Endothelial cell of umbilical vein (primary cell): ENCODE data around the gene CHN1. TPM values are rescaled to one million over a fixed set of nuclear protein-coding genes. Genes with fewer than 3 reads are reported as not detected.
A peak's percentile ranks its signal among the peaks of the same experiment; 100 is the strongest.

Experiments
- BruUV-seq: library from RNA; stranded (reverse); fragments of 400-500 nt; replicated peaks from 2 replicates; lab custom pipeline; 2021; lab: Mats Ljungman, UMichigan
- CTCF ChIA-PET: fragments of 300-600, 350-600 bp; sonication (Branson Sonifier 250); formaldehyde crosslinking; loops from one replicate; lab custom pipeline; 2021; ENCODE audit warnings: antibody characterized with exemption, inconsistent platforms; lab: Charles Lee
- POLR2A ChIA-PET: fragments of 300-600, 350-600 bp; sonication (Branson Sonifier 250); formaldehyde crosslinking; loops from one replicate; lab custom pipeline; 2021; ENCODE audit warnings: antibody characterized with exemption, inconsistent platforms; lab: Charles Lee
- DNase-seq: peaks from one replicate; pipeline ENCODE4 v3.0.0-alpha.2; 2011; ENCODE audit warnings: low read depth, low spot score
- FAIRE-seq: peaks from 2 replicates; lab custom pipeline; 2011; peaks lifted over from hg19 to GRCh38; lab: Jason Lieb, UNC
- H2AFZ ChIP-seq: 2 replicates; pipeline ENCODE4 v1.6.0; 2012; ENCODE audit warnings: low read depth, low read length, control low read depth, inconsistent platforms
- H3K27ac ChIP-seq: 2 replicates; pipeline ENCODE4 v1.5.1; 2011; ENCODE audit warnings: low read depth, mild to moderate bottlenecking, control low read depth, low read length, moderate library complexity; ENCODE audit not compliant: insufficient read depth
- H3K27me3 ChIP-seq, 2 experiments: 2 replicates each; pipeline versions ENCODE4 v1.6.0 to v1.6.1; 2011; ENCODE audit warnings: low read length in 2 of 2, mixed read lengths in 1 of 2; ENCODE audit not compliant: control insufficient read depth in 2 of 2, insufficient read depth in 2 of 2
- H3K36me3 ChIP-seq, 2 experiments: 2 replicates in 1 of 2; 3 replicates in 1 of 2; pipeline ENCODE4 v1.5.1; 2011; ENCODE audit warnings: low read length in 2 of 2, mild to moderate bottlenecking in 1 of 2, moderate library complexity in 1 of 2; ENCODE audit not compliant: control insufficient read depth in 2 of 2, insufficient read depth in 2 of 2; ENCODE audit errors: extremely low read depth in 1 of 2
- H3K4me1 ChIP-seq: 3 replicates; pipeline ENCODE4 v1.5.1; 2011; ENCODE audit warnings: mild to moderate bottlenecking, low read length; ENCODE audit not compliant: control insufficient read depth, insufficient read depth; ENCODE audit errors: extremely low read depth
- H3K4me2 ChIP-seq: 2 replicates; pipeline ENCODE4 v1.6.1; 2011; ENCODE audit warnings: low read length, control low read depth, mixed read lengths; ENCODE audit not compliant: insufficient read depth
- H3K4me3 ChIP-seq, 3 experiments: fragments of 200-600 bp in 1 of 3; sonication (generic), shearing (Covaris generic) in 1 of 3; replicated peaks in 1 of 3; 2 replicates each; pipeline ENCODE4 v1.5.1; 2011 to 2016; ENCODE audit warnings: control low read depth in 3 of 3, low read length in 3 of 3, mild to moderate bottlenecking in 2 of 3, inconsistent platforms in 1 of 3, low read depth in 1 of 3, moderate library complexity in 1 of 3; ENCODE audit not compliant: insufficient read depth in 1 of 3
- H3K79me2 ChIP-seq: 2 replicates; pipeline ENCODE4 v1.6.0; 2012; ENCODE audit warnings: low read length, inconsistent platforms; ENCODE audit not compliant: control insufficient read depth, insufficient read depth
- H3K9ac ChIP-seq: replicated peaks from 2 replicates; pipeline ENCODE3; 2011; ENCODE audit warnings: low read length, control low read depth; ENCODE audit not compliant: insufficient read depth; ENCODE audit errors: extremely low read depth
- H3K9me1 ChIP-seq: replicated peaks from 3 replicates; pipeline ENCODE4 v1.6.0; 2011; ENCODE audit warnings: mild to moderate bottlenecking, low read length; ENCODE audit not compliant: control insufficient read depth, insufficient read depth; ENCODE audit errors: extremely low read depth
- H3K9me3 ChIP-seq: replicated peaks from 2 replicates; pipeline ENCODE4 v1.5.1; 2012; ENCODE audit warnings: low read length, inconsistent platforms; ENCODE audit not compliant: control insufficient read depth, insufficient read depth
- H4K20me1 ChIP-seq: replicated peaks from 2 replicates; pipeline ENCODE3; 2011; ENCODE audit warnings: mild to moderate bottlenecking, low read length; ENCODE audit not compliant: control insufficient read depth, insufficient read depth; ENCODE audit errors: extremely low read depth
- EZH2 ChIP-seq: IDR thresholded peaks from 2 replicates; pipeline ENCODE4 v1.6.1; 2012; ENCODE audit warnings: borderline replicate concordance, low read depth, mild to moderate bottlenecking, moderate library complexity, low read length, inconsistent platforms; ENCODE audit not compliant: severe bottlenecking
- FOS ChIP-seq: IDR thresholded peaks from 2 replicates; pipeline ENCODE4 v1.6.1; 2011; ENCODE audit warnings: mild to moderate bottlenecking, low read length, moderate library complexity, borderline replicate concordance; ENCODE audit not compliant: insufficient read depth
- GATA2 ChIP-seq: IDR thresholded peaks from 2 replicates; pipeline ENCODE4 v1.7.0; 2011; ENCODE audit warnings: low read depth, mild to moderate bottlenecking, moderate library complexity, mixed read lengths, low read length; ENCODE audit not compliant: insufficient read length, insufficient read depth
- JUN ChIP-seq: IDR thresholded peaks from 2 replicates; pipeline ENCODE4 v1.6.1; 2011; ENCODE audit warnings: borderline replicate concordance, low read depth; ENCODE audit not compliant: insufficient read length, insufficient read depth
- MYC ChIP-seq: IDR thresholded peaks from one replicate; pipeline ENCODE4 v1.6.1; 2011; ENCODE audit warnings: mild to moderate bottlenecking, low read depth, low read length
- POLR2A ChIP-seq: IDR thresholded peaks from 2 replicates; pipeline ENCODE4 v1.6.1; 2012; ENCODE audit warnings: low read depth, mild to moderate bottlenecking, control low read depth, low read length
- POLR2AphosphoS5 ChIP-seq: IDR thresholded peaks from 2 replicates; pipeline ENCODE4 v1.6.1; 2012; ENCODE audit warnings: low read depth, mild to moderate bottlenecking, control low read depth, low read length, moderate library complexity; ENCODE audit not compliant: insufficient read depth
- dilution Hi-C: fragments of 300-500 bp; cut with MboI; formaldehyde crosslinking; loops from one replicate; pipeline ENCODE4 v1.15.0; 2019; ENCODE audit warnings: low sequenced_read_pairs; ENCODE audit not compliant: extremely low pct_ligation_motif_present
- intact Hi-C: fragments of 100-400 bp; cut with micrococcal nuclease; formaldehyde crosslinking; loops from one replicate; pipeline ENCODE4 v1.10.0; 2022
- polyA plus RNA-seq, 4 experiments: library from polyadenylated mRNA; depleted of rRNA in 3 of 4; stranded (reverse) in 3 of 4; unstranded in 1 of 4; fragments of >200 nt; gene quantifications; 2 replicates each; pipeline versions ENCODE4 v1.2.1 to v1.2.3, GENCODE V29; 2011 to 2012; ENCODE audit warnings: missing spikeins in 1 of 4
- total RNA-seq: library from RNA; stranded (reverse); gene quantifications from 2 replicates; pipeline ENCODE4 v1.2.3, GENCODE V29; 2021
- TF ChIP-seq, protein P1 (sequence below), 2 donors: IDR thresholded peaks; 1 replicate in 1 of 2; 2 replicates in 1 of 2; pipeline ENCODE4 v1.5.1; 2011; ENCODE audit warnings: low read length in 2 of 2, mild to moderate bottlenecking in 2 of 2, moderate library complexity in 2 of 2, control low read depth in 1 of 2, inconsistent platforms in 1 of 2, low read depth in 1 of 2; ENCODE audit not compliant: insufficient read depth in 1 of 2; ENCODE audit errors: extremely low read depth in 1 of 2
- TF ChIP-seq, protein P2 (sequence below): IDR thresholded peaks from 2 replicates; pipeline ENCODE4 v1.6.1; 2011; ENCODE audit not compliant: insufficient read depth, insufficient read length

The CHN1 gene
- total and polyA plus RNA-seq, 2 donors (not counting 3 experiments of a cell fraction or from before 2014, with no cell fraction given), result 23.3 to 24.9 TPM

DNA sequence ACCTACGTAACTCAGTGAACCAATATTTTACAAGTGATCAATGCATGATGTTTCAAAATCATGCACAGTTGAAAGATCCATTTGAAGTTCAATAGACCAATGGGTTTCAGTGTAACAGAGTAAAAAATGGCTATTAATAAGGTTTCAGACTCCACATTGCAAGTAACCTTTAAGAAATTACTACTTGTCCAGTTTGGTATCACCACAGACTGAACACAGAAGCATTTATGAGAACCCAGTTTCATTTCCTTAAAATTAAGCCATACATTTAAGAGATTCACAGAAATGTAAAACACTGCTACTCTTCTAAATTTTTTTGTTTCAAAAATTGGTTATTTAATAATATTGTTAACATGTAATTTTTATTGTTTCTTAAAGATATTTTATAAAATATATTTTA lies 142.0 kb downstream of the CHN1 start:
- Histone ChIP-seq H3K79me2 (no peaks in the 10 kb centered on the region), H3K9me3 (no peaks in the 10 kb centered on the region), H3K4me2 (no peak overlapping the region), H3K4me3 (no peak overlapping the region), H3K27ac (no peak overlapping the region), H3K4me1 (peaks cover 6% of the 10 kb centered on the region), H3K36me3 (no peaks in the 10 kb centered on the region), H3K27me3 (no peaks in the 10 kb centered on the region), H2AFZ (no peak overlapping the region), H3K9ac (no peak overlapping the region), H3K9me1 (no peaks in the 10 kb centered on the region), H4K20me1 (no peaks in the 10 kb centered on the region)
- peak; percentile 26 for FAIRE-seq
- CTCF ChIA-PET, result no interaction called here
- POLR2A ChIA-PET, result no interaction called here
- dilution Hi-C loops (no loop called here), intact Hi-C loops (no loop called here)
- TF ChIP-seq, protein P1, sequence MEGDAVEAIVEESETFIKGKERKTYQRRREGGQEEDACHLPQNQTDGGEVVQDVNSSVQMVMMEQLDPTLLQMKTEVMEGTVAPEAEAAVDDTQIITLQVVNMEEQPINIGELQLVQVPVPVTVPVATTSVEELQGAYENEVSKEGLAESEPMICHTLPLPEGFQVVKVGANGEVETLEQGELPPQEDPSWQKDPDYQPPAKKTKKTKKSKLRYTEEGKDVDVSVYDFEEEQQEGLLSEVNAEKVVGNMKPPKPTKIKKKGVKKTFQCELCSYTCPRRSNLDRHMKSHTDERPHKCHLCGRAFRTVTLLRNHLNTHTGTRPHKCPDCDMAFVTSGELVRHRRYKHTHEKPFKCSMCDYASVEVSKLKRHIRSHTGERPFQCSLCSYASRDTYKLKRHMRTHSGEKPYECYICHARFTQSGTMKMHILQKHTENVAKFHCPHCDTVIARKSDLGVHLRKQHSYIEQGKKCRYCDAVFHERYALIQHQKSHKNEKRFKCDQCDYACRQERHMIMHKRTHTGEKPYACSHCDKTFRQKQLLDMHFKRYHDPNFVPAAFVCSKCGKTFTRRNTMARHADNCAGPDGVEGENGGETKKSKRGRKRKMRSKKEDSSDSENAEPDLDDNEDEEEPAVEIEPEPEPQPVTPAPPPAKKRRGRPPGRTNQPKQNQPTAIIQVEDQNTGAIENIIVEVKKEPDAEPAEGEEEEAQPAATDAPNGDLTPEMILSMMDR (IDR thresholded peaks at IDR 0.05; ENCODE audit: extremely low read depth in 1 of 2, insufficient read depth in 1 of 2, low read depth in 1 of 2, low read length in 2 of 2), result no peak
- TF ChIP-seq EZH2 (no peak), JUN (no peak), FOS (no peak), POLR2AphosphoS5 (no peak), GATA2 (no peak), MYC (no peak), POLR2A (no peak)
- TF ChIP-seq, protein P2, sequence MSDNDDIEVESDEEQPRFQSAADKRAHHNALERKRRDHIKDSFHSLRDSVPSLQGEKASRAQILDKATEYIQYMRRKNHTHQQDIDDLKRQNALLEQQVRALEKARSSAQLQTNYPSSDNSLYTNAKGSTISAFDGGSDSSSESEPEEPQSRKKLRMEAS, result no peak
- BruUV-seq, result no TSS peak
- no peak for DNase-seq
